OCI-LY3 (cell line): ENCODE data around the gene WDR43.

Experiments used
- EZH2phosphoT487 ChIP-seq: fragments of 200-600 bp; shearing (Covaris generic); IDR thresholded peaks from 2 replicates; pipeline ENCODE4 v1.6.1; 2018; ENCODE audit warnings: antibody characterized with exemption, mixed run types, low read depth
- TF ChIP-seq, protein P1 (sequence below): fragments of 200-600, 300-600 bp; sonication (generic); IDR thresholded peaks from 2 replicates; pipeline ENCODE4 v1.5.1; 2014; ENCODE audit warnings: antibody characterized with exemption, low read length, low read depth

GRCh38 chr2:28993206-28993960 lies 98.9 kb downstream of the WDR43 start:
- TF ChIP-seq, protein P1, sequence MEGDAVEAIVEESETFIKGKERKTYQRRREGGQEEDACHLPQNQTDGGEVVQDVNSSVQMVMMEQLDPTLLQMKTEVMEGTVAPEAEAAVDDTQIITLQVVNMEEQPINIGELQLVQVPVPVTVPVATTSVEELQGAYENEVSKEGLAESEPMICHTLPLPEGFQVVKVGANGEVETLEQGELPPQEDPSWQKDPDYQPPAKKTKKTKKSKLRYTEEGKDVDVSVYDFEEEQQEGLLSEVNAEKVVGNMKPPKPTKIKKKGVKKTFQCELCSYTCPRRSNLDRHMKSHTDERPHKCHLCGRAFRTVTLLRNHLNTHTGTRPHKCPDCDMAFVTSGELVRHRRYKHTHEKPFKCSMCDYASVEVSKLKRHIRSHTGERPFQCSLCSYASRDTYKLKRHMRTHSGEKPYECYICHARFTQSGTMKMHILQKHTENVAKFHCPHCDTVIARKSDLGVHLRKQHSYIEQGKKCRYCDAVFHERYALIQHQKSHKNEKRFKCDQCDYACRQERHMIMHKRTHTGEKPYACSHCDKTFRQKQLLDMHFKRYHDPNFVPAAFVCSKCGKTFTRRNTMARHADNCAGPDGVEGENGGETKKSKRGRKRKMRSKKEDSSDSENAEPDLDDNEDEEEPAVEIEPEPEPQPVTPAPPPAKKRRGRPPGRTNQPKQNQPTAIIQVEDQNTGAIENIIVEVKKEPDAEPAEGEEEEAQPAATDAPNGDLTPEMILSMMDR = no peak
- no peak for TF ChIP-seq EZH2phosphoT487
